ENCODE data around the gene NAT16. TPM values are rescaled to one million over a fixed set of nuclear protein-coding genes. Genes with fewer than 3 reads are reported as not detected.

NAT16 gene
- total RNA-seq, 1 donor from 2014 or later, result not detected

GRCh38 chr7:101168412-101169049 lies 11.6 kb downstream of the NAT16 start:
- Mint-ChIP-seq H3K27me3 (ENCODE audit: insufficient read depth, low read depth) (peaks cover 78% of the 10 kb centered on the region), H3K4me3 (no peak overlapping the region), H3K36me3 (no peaks in the 10 kb centered on the region), H3K9me3 (no peaks in the 10 kb centered on the region), H3K4me1 (peaks cover 66% of the 10 kb centered on the region), H3K27ac (no peak overlapping the region)
- Histone ChIP-seq H3K9me3 (ENCODE audit: low read depth) (no peaks in the 10 kb centered on the region), H3K4me3 (no peak overlapping the region), H3F3A (ENCODE audit: low read depth) (peaks cover 15% of the 10 kb centered on the region), H3K36me3 (no peaks in the 10 kb centered on the region), H3K27me3 (peaks cover 100% of the 10 kb centered on the region), H3K4me1 (peaks cover 52% of the 10 kb centered on the region), H3K27ac (no peak overlapping the region), H2AFZ (replicated peaks) (no peak overlapping the region), H3K79me2 (ENCODE audit: low read depth) (no peaks in the 10 kb centered on the region), H3K4me2 (no peak overlapping the region), H4K20me1 (ENCODE audit: low read depth) (peaks cover 78% of the 10 kb centered on the region), H3K9ac (no peak overlapping the region)
- no peak for DNase-seq (ENCODE audit: low spot score)
- TF ChIP-seq CTCF (IDR thresholded peaks at IDR 0.05), result no peak
- no peak for TF ChIP-seq EZH2 (IDR thresholded peaks at IDR 0.05)
- no peak for TF ChIP-seq EZH2phosphoT487 (IDR thresholded peaks at IDR 0.05)

DNA sequence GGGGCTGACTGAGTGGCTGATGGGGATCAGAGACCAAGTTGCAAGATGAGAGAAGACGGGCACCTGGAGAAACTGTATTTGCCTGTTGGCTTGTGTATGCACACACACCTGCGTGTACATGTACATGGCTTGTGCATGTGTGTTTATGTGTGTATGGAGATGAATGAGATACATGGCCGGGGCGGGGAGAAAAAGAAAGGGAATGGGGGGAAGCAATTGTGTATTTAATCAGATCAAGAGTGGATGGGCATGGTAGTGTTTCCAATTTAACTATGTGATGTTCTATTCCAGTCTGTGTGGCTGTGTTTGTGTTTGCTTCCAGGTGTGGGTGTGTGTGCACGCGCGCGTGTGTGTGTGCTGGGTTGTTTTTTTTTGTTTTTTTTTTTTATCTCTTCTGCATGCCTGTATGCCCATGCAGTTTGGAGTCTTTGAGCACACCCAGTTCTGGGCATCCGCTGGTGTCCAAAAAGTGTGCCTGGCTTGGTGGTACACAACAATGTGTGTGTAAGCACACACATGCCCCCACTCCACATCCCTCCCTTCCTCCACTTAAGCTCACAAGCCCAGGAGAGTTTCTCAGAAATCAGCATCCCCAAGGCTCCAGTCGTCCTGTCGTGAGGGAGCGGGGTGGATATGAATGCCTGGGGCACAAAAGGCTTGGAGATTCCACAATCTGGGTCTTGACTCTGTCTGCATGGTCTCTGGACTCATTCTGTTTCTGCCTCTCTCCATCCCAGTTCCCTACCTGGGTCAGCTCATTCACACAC lies 12.3 kb downstream of the NAT16 start:
- Mint-ChIP-seq H3K36me3 (no peaks in the 10 kb centered on the region), H3K9me3 (no peaks in the 10 kb centered on the region), H3K4me3 (peak overlapping the region; percentile 77), H3K27ac (no peak overlapping the region), H3K4me1 (peaks cover 64% of the 10 kb centered on the region), H3K27me3 (ENCODE audit: insufficient read depth, low read depth) (peaks cover 74% of the 10 kb centered on the region)
- peak overlapping the region; percentile 68 for H3K4me2 ChIP-seq
- H3K36me3 ChIP-seq, result no peaks in the 10 kb centered on the region
- TF ChIP-seq EZH2phosphoT487 (IDR thresholded peaks at IDR 0.05) (peak; percentile 18), EZH2 (IDR thresholded peaks at IDR 0.05) (no peak)
- peaks cover 100% of the 10 kb centered on the region for H3K27me3 ChIP-seq
- H2AFZ ChIP-seq (replicated peaks), result no peak overlapping the region
- peaks cover 73% of the 10 kb centered on the region for H4K20me1 ChIP-seq (ENCODE audit: low read depth)
- H3K79me2 ChIP-seq (ENCODE audit: low read depth), result no peaks in the 10 kb centered on the region
- H3K4me1 ChIP-seq, result peaks cover 50% of the 10 kb centered on the region
- no peaks in the 10 kb centered on the region for H3K9me3 ChIP-seq (ENCODE audit: low read depth)
- no peak for DNase-seq (ENCODE audit: low spot score)
- no peak overlapping the region for H3K9ac ChIP-seq
- peak overlapping the region; percentile 23 for H3K4me3 ChIP-seq
- no peak overlapping the region for H3K27ac ChIP-seq
- H3F3A ChIP-seq (ENCODE audit: low read depth), result peaks cover 19% of the 10 kb centered on the region

DNA sequence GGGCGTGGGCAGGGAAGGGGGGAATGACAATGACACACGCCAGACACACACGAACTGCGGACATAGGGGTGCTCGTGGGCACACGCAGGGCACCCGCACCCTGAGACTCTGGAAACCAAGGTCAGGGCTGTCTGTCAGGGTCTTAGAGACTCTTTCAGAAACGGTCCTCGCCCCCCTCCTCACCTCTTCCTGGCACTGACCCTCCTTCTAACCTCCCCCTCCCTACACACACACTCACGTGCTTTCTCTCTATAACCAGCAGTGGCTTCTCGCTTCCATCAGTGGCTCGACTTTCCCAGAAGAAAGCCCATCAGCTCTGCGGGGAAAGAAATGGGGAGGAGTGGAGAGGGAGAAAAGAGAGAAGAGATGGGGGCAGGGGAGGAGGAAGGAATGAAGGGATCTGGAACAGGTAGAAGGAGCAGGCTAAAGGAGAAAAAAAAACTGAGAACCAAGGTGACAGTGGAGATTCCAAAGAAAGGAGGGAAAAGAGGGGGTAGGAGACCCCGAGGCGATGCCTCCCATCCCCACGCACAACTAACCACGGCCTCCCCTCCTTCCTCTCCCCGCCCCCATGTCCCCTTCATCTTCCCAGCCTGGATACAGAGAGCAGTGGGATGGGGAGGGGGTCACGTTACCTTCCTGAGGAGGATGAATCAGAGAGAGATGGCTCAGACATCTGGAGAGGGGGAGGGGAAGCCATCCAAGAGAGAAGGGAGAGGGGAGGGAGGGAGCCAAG lies 13.0 kb downstream of the NAT16 start:
- Histone ChIP-seq H3K27me3 (peaks cover 100% of the 10 kb centered on the region), H3K9ac (no peak overlapping the region)
- H3K27ac Mint-ChIP-seq, result no peak overlapping the region

More for the DNA sequence above, 13.0 kb downstream of the NAT16 start:
- Histone ChIP-seq H3K9me3 (ENCODE audit: low read depth) (no peaks in the 10 kb centered on the region), H3K27ac (no peak overlapping the region), H3F3A (ENCODE audit: low read depth) (peaks cover 26% of the 10 kb centered on the region), H4K20me1 (ENCODE audit: low read depth) (peaks cover 73% of the 10 kb centered on the region), H3K36me3 (no peaks in the 10 kb centered on the region), H3K4me1 (peaks cover 49% of the 10 kb centered on the region), H3K4me2 (peak overlapping the region; percentile 68), H3K79me2 (ENCODE audit: low read depth) (no peaks in the 10 kb centered on the region), H2AFZ (replicated peaks) (no peak overlapping the region), H3K4me3 (peak overlapping the region; percentile 23)
- TF ChIP-seq CTCF (IDR thresholded peaks at IDR 0.05) (no peak), EZH2 (IDR thresholded peaks at IDR 0.05) (peak; percentile 43)
- H3K36me3 Mint-ChIP-seq, result no peaks in the 10 kb centered on the region
- peaks cover 74% of the 10 kb centered on the region for H3K27me3 Mint-ChIP-seq (ENCODE audit: insufficient read depth, low read depth)
- DNase-seq (ENCODE audit: low spot score), result peak; percentile 79
- H3K4me3 Mint-ChIP-seq, result peak overlapping the region; percentile 77
- peaks cover 66% of the 10 kb centered on the region for H3K4me1 Mint-ChIP-seq
- H3K9me3 Mint-ChIP-seq, result no peaks in the 10 kb centered on the region

All from neural progenitor cell (in vitro differentiated cells).